KOPT-K1 (cell line): ENCODE results near the gene DZIP1L.
"Not testable (repeated sequence)": the region's sequence is repeated elsewhere in the genome, so short reads cannot be mapped to it uniquely, and the experiment has no call there.

ENCODE experiments used
- H3K27ac ChIP-seq: fragments of 200-600 bp; sonication (generic); 2 replicates; pipeline ENCODE4 v1.5.1; 2016; ENCODE audit warnings: antibody characterized with exemption, mild to moderate bottlenecking, low read depth, low read length; ENCODE audit not compliant: poor library complexity, severe bottlenecking
- H3K36me3 ChIP-seq: fragments of 200-600 bp; sonication (generic); 2 replicates; pipeline ENCODE4 v1.5.1; 2017; ENCODE audit warnings: antibody characterized with exemption, mild to moderate bottlenecking, low read length, moderate library complexity; ENCODE audit not compliant: insufficient read depth
- H3K9me3 ChIP-seq: fragments of 200-600 bp; sonication (generic); 2 replicates; pipeline ENCODE4 v1.5.1; 2017; ENCODE audit warnings: antibody characterized with exemption, low read length, mild to moderate bottlenecking; ENCODE audit not compliant: insufficient read depth, poor library complexity, severe bottlenecking

Gene DZIP1L

GRCh38 chr3:138092023-138092422, 23.4 kb downstream of the DZIP1L start:
- Histone ChIP-seq H3K36me3 (no peaks in the 10 kb centered on the region), H3K27ac (no peak overlapping the region), H3K9me3 (no peaks in the 10 kb centered on the region)

GRCh38 chr3:138089091-138089490, 26.3 kb downstream of the DZIP1L start:
- Histone ChIP-seq H3K9me3 (no peaks in the 10 kb centered on the region), H3K36me3 (no peaks in the 10 kb centered on the region), H3K27ac (no peak overlapping the region)

GRCh38 chr3:138085745-138086144, 29.7 kb downstream of the DZIP1L start:
- H3K27ac ChIP-seq, H3K9me3 ChIP-seq, H3K36me3 ChIP-seq: not testable (repeated sequence)

GRCh38 chr3:138084196-138084595, 31.2 kb downstream of the DZIP1L start:
- no peaks in the 10 kb centered on the region for H3K36me3 ChIP-seq
- H3K27ac ChIP-seq = peak overlapping the region; percentile 48
- no peaks in the 10 kb centered on the region for H3K9me3 ChIP-seq

GRCh38 chr3:138082992-138083386, 32.4 kb downstream of the DZIP1L start:
- Histone ChIP-seq H3K9me3 (no peaks in the 10 kb centered on the region), H3K36me3 (no peaks in the 10 kb centered on the region), H3K27ac (peak overlapping the region; percentile 48)

GRCh38 chr3:138082085-138082991, 33.1 kb downstream of the DZIP1L start:
- Histone ChIP-seq H3K36me3 (no peaks in the 10 kb centered on the region), H3K27ac (peak overlapping the region; percentile 48), H3K9me3 (no peaks in the 10 kb centered on the region)

- Histone ChIP-seq H3K36me3 (no peaks in the 10 kb centered on the region), H3K27ac (peak overlapping the region; percentile 48), H3K9me3 (no peaks in the 10 kb centered on the region)
Observed at GRCh38 chr3:138081371-138082084, 33.9 kb downstream of the DZIP1L start.

GRCh38 chr3:138079901-138080300, 35.5 kb downstream of the DZIP1L start:
- H3K36me3 ChIP-seq = no peaks in the 10 kb centered on the region

GRCh38 chr3:138078901-138079344, 36.5 kb downstream of the DZIP1L start:
- no peaks in the 10 kb centered on the region for H3K9me3 ChIP-seq
- H3K27ac ChIP-seq = no peak overlapping the region
- no peaks in the 10 kb centered on the region for H3K36me3 ChIP-seq

More at GRCh38 chr3:138079901-138080300, 35.5 kb downstream of the DZIP1L start:
- no peak overlapping the region for H3K27ac ChIP-seq
- no peaks in the 10 kb centered on the region for H3K9me3 ChIP-seq

GRCh38 chr3:138078096-138078495, 37.3 kb downstream of the DZIP1L start:
- H3K36me3 ChIP-seq = no peaks in the 10 kb centered on the region
- no peak overlapping the region for H3K27ac ChIP-seq
- no peaks in the 10 kb centered on the region for H3K9me3 ChIP-seq

- no peaks in the 10 kb centered on the region for H3K9me3 ChIP-seq
- H3K36me3 ChIP-seq = no peaks in the 10 kb centered on the region
- no peak overlapping the region for H3K27ac ChIP-seq
Observed at GRCh38 chr3:138072796-138073195, 42.6 kb downstream of the DZIP1L start.

- H3K36me3 ChIP-seq = no peaks in the 10 kb centered on the region
- no peak overlapping the region for H3K27ac ChIP-seq
- no peaks in the 10 kb centered on the region for H3K9me3 ChIP-seq
Observed at GRCh38 chr3:138070006-138070405, 45.4 kb downstream of the DZIP1L start.

GRCh38 chr3:138068579-138069174, 46.7 kb downstream of the DZIP1L start:
- no peak overlapping the region for H3K27ac ChIP-seq
- no peaks in the 10 kb centered on the region for H3K36me3 ChIP-seq

GRCh38 chr3:138068046-138068445, 47.4 kb downstream of the DZIP1L start:
- Histone ChIP-seq H3K9me3 (no peaks in the 10 kb centered on the region), H3K36me3 (no peaks in the 10 kb centered on the region), H3K27ac (no peak overlapping the region)

More at GRCh38 chr3:138068579-138069174, 46.7 kb downstream of the DZIP1L start:
- no peaks in the 10 kb centered on the region for H3K9me3 ChIP-seq

- H3K9me3 ChIP-seq = no peaks in the 10 kb centered on the region
- H3K27ac ChIP-seq = no peak overlapping the region
- no peaks in the 10 kb centered on the region for H3K36me3 ChIP-seq
Observed at GRCh38 chr3:138066972-138067371, 48.4 kb downstream of the DZIP1L start.
